Temporal lobe (tissue), 2 donors: Measurements from ENCODE around the gene RGS16. TPM values are rescaled to one million over a fixed set of nuclear protein-coding genes. Genes with fewer than 3 reads are reported as not detected.

ENCODE experiments used
- small RNA-seq: library from RNA; depleted of rRNA; stranded (forward); fragments of <200 nt; gene quantifications from one replicate; pipeline ENCODE3, GENCODE V24; 2014; ENCODE audit warnings: low replicate concordance
- total RNA-seq: library from RNA; depleted of rRNA; stranded (reverse); fragments of >200 nt; gene quantifications from one replicate; pipeline ENCODE4 v1.2.3, GENCODE V29; 2014

The RGS16 gene
- total RNA-seq, 1 donor from 2014 or later = 2.2 TPM

Small RNA genes lying within 50 kb of the gene (small RNA-seq; reads per million reads assigned to genes)
- not detected for gene RF00017

Other genes starting within 250 kb of the RGS16 start
- gene GLUL, start 212.6 kb downstream of the RGS16 start, total RNA-seq = 185 TPM
- gene TEDDM1, start 203.7 kb downstream of the RGS16 start, total RNA-seq = not detected
- not detected for gene RGSL1, start 154.2 kb downstream of the RGS16 start, total RNA-seq
- 0.98 TPM for gene RNASEL, start 15.1 kb downstream of the RGS16 start, total RNA-seq
- gene RGS8, start 80.2 kb upstream of the RGS16 start, total RNA-seq = 11.3 TPM
- 3.7 TPM for gene NPL, start 185.4 kb upstream of the RGS16 start, total RNA-seq
- 205 TPM for gene DHX9, start 235.0 kb upstream of the RGS16 start, total RNA-seq